ENCODE measurements around the gene FRY.

Gene FRY

GRCh38 chr13:32079587-32079986 lies 48.0 kb downstream of the FRY start:
- no peak for ATAC-seq
- no peak for TF ChIP-seq TOX (CRISPR knock-in tag; IDR thresholded peaks at IDR 0.05; ENCODE audit: borderline replicate concordance)
- no peak for TF ChIP-seq ZNF565 (CRISPR knock-in tag; conservative IDR thresholded peaks at IDR 0.05; ENCODE audit: low read depth)

DNA sequence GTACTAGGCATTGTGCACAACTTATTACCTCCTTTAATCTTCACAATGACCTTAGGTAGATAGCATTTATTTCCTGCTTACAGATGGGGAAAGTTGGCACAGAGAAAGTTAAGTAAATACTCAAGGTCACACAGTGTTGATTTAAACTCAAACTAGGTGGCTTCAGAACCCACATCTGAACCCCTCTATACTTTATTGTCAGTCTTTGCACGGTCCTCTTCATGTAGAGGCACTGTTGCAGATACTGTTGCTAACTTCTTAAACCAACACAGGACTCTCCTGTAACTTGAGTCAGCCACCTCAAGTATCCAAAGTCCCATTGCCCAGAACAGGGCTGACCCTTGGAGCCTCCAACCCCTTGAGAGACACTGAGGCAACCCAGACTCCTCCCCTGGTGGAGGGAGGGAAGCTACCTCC lies 48.8 kb downstream of the FRY start:
- no peak for ATAC-seq
- no peak for TF ChIP-seq ZNF70 (CRISPR knock-in tag; IDR thresholded peaks at IDR 0.05)
- no peak for TF ChIP-seq OSR1 (CRISPR knock-in tag; IDR thresholded peaks at IDR 0.05)
- no peak for TF ChIP-seq CSRNP3 (CRISPR knock-in tag; IDR thresholded peaks at IDR 0.05)
- no peak for TF ChIP-seq CSDC2 (CRISPR knock-in tag; IDR thresholded peaks at IDR 0.05)
- no peak for TF ChIP-seq PATZ1 (CRISPR knock-in tag; IDR thresholded peaks at IDR 0.05; ENCODE audit: borderline replicate concordance)
- TF ChIP-seq ZNF565 (CRISPR knock-in tag; conservative IDR thresholded peaks at IDR 0.05; ENCODE audit: low read depth) = no peak

GRCh38 chr13:32081591-32081990 lies 50.0 kb downstream of the FRY start:
- TF ChIP-seq ZFP30 (CRISPR knock-in tag; IDR thresholded peaks at IDR 0.05) (no peak), TSHZ2 (CRISPR knock-in tag; IDR thresholded peaks at IDR 0.05) (no peak), ZNF70 (CRISPR knock-in tag; IDR thresholded peaks at IDR 0.05) (no peak), SNAI2 (CRISPR knock-in tag; IDR thresholded peaks at IDR 0.05) (no peak), TOX (CRISPR knock-in tag; IDR thresholded peaks at IDR 0.05; ENCODE audit: borderline replicate concordance) (no peak), ARNTL (CRISPR knock-in tag; IDR thresholded peaks at IDR 0.05; ENCODE audit: borderline replicate concordance, low read depth) (no peak), PPARA (CRISPR knock-in tag; IDR thresholded peaks at IDR 0.05; ENCODE audit: borderline replicate concordance) (no peak), CSDC2 (CRISPR knock-in tag; IDR thresholded peaks at IDR 0.05) (no peak), ESRRG (CRISPR knock-in tag; IDR thresholded peaks at IDR 0.05) (no peak), RARB (CRISPR knock-in tag; IDR thresholded peaks at IDR 0.05) (no peak), ZNF565 (CRISPR knock-in tag; conservative IDR thresholded peaks at IDR 0.05; ENCODE audit: low read depth) (no peak), ISL1 (CRISPR knock-in tag; IDR thresholded peaks at IDR 0.05) (no peak), POU6F1 (CRISPR knock-in tag; IDR thresholded peaks at IDR 0.05; ENCODE audit: borderline replicate concordance, low read depth) (no peak), GLIS3 (CRISPR knock-in tag; IDR thresholded peaks at IDR 0.05) (no peak)
- TF ChIP-seq, protein P1, sequence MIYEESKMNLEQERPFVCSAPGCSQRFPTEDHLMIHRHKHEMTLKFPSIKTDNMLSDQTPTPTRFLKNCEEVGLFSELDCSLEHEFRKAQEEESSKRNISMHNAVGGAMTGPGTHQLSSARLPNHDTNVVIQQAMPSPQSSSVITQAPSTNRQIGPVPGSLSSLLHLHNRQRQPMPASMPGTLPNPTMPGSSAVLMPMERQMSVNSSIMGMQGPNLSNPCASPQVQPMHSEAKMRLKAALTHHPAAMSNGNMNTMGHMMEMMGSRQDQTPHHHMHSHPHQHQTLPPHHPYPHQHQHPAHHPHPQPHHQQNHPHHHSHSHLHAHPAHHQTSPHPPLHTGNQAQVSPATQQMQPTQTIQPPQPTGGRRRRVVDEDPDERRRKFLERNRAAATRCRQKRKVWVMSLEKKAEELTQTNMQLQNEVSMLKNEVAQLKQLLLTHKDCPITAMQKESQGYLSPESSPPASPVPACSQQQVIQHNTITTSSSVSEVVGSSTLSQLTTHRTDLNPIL (CRISPR knock-in tag; IDR thresholded peaks at IDR 0.05; ENCODE audit: low read depth) = no peak
- no peak for ATAC-seq

GRCh38 chr13:32086366-32086765 lies 54.8 kb downstream of the FRY start:
- TF ChIP-seq TCF4 (CRISPR knock-in tag; IDR thresholded peaks at IDR 0.05; ENCODE audit: borderline replicate concordance) = no peak
- TF ChIP-seq ISL1 (CRISPR knock-in tag; IDR thresholded peaks at IDR 0.05) = peak; percentile 41
- no peak for ATAC-seq

Data from SK-N-SH treated with all-trans-retinoic acid at 6 μM for 48 hours (cell line).